Measurements from ENCODE around the gene FOXD2.

DNA sequence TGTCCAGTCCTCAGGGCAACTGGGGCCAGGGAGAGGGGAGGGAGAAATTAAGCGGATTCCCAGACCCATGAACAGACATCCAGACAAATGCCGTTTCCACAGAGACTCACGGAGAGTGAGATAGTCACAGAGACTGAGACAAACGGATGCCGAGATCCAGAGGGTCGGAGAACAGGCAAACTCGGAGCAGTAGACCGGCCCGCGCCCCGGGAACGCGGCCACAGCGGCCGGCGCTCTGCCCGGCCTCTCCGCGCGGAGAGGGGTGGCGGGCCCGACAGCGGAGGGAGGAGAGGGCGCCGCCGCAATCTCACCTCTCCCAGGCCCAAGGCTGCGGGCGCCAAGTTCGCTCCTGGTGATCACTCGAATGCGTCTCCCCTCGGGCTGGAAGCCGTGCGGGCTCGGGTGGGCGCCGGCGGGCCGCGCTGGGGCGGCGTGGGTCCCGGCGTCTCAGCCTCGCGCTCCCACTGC lies 831 bp upstream of the FOXD2 start:
- TF ChIP-seq, protein P1, sequence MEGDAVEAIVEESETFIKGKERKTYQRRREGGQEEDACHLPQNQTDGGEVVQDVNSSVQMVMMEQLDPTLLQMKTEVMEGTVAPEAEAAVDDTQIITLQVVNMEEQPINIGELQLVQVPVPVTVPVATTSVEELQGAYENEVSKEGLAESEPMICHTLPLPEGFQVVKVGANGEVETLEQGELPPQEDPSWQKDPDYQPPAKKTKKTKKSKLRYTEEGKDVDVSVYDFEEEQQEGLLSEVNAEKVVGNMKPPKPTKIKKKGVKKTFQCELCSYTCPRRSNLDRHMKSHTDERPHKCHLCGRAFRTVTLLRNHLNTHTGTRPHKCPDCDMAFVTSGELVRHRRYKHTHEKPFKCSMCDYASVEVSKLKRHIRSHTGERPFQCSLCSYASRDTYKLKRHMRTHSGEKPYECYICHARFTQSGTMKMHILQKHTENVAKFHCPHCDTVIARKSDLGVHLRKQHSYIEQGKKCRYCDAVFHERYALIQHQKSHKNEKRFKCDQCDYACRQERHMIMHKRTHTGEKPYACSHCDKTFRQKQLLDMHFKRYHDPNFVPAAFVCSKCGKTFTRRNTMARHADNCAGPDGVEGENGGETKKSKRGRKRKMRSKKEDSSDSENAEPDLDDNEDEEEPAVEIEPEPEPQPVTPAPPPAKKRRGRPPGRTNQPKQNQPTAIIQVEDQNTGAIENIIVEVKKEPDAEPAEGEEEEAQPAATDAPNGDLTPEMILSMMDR (IDR thresholded peaks at IDR 0.05) = no peak
- TF ChIP-seq GABPA (IDR thresholded peaks at IDR 0.05; ENCODE audit: low read depth) (no peak), FOXJ3 (CRISPR knock-in tag; IDR thresholded peaks at IDR 0.05) (no peak), TAF1 (IDR thresholded peaks at IDR 0.05; ENCODE audit: borderline replicate concordance, low read depth, low read length) (no peak), POLR2AphosphoS5 (IDR thresholded peaks at IDR 0.05; ENCODE audit: low read depth, low read length) (no peak)
